ENCODE data around the gene EFNA5.

The EFNA5 gene

DNA sequence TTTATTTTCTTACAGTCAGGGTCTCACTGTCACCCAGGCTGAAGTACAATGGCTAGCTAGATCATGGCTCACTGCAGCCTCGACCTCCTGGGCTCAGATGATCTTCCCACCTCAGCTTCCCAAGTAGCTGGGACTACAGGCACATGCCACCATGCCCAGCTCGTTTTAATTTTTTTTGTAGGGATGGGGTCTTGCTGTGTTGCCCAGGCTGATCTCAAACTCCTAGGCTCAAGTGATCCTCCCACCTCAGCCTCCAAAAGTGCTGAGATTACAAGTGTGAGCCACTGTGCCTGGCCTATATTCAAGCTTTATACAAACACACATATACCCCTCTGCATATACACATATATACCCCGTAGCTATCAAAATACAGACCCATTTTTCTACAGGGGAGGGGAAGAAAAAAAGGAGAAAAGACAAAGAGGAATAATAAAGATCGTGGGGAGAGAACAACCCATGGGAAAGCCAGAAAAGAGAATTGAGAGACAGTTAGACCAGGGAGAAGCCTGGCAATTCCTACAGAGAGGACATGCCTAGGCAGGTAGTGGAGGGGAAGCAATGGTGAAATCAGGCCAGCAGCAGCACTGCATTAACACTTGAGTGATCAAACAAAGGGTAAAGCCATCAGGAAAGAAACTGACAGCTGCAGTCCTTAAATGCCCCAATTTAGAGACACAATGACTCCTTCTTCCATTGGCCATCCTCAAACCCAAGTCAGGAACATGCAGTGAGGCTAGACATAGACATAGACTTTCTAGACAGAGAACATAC is 102.7 kb downstream of the EFNA5 start:
- DNase-seq = no peak

DNA sequence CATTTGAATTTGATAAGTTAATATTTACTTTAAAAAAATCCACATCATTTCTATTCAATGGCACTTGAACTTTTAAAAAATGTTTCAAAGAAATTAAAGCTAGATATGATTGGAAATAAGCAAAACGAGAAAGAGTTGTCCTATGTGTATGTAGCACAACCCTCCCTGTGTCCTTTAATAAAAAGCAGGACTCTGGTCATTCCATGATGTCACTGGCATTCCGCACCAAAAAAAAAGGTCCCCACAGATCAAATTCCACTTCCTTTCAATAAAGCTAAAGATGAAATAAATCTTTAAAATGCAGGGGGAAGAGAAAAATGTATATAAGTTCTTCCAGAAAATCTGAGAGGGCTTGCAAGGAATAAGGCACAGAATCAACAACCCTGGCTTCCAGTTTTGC is 103.8 kb downstream of the EFNA5 start:
- DNase-seq = no peak

DNA sequence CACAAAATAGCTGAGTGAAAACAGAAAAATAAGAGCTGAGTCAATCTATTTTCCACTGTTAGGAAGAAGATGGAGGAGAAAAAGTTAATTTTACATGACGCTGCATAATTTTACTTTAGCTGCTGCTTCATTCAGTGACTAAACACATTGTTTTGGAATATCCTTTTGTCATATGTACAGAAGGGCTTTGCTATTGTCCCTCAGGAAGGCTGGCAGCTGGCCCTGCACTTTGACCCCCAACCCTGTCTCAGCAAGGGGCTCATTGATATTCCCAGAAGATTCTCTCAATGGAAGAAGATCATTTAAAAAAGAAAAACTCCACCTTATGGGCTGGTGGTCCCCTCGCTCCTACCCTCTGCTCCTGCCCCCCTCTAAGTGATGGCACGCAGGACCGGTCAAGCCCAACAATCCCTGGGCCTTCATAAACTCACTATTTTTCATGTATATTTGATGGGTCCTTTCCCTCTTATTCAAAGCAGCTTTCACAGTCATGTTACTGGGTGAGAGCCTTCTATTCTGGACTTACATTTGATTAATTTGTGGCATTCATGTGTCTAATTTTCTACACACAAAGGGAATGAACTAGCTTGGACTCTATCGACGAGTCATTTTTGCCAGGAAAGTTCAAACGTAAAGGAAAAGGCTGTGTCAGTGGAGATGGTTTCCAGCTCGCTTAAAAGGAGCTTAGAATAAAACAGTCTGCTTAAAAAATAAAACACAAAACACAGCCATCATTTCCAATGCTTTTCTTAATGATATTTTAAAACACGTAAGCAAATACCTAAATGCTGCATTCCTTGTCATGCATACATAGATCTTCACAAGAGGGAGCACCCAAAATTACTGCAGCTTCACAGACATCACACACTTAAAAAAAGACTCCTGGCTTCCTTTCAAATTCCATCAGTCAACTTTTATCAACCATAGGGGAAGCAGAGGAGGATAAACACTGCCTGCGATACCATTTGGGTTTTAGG is 104.7 kb downstream of the EFNA5 start:
- DNase-seq = no peak

DNA sequence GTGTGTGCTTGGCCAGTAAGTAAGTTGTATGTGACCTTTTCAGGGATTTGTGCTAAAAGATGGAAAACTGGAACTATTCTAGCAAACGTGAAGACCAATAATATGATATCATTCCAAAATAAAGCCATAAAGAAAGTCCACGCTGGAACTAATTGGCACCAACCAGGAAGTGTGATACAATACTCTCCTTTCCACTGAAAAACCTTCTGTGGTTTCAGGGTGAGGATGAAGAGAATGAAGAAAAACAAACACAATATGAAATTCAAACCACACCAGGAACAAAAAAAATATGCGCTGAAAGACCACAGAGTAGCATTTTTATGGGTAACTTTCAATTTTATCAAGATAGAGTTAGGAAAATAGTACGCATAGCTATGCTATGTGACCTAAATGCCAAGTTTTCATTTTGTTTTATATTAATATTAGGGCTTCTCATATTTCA is 105.8 kb downstream of the EFNA5 start:
- no peak for DNase-seq

DNA sequence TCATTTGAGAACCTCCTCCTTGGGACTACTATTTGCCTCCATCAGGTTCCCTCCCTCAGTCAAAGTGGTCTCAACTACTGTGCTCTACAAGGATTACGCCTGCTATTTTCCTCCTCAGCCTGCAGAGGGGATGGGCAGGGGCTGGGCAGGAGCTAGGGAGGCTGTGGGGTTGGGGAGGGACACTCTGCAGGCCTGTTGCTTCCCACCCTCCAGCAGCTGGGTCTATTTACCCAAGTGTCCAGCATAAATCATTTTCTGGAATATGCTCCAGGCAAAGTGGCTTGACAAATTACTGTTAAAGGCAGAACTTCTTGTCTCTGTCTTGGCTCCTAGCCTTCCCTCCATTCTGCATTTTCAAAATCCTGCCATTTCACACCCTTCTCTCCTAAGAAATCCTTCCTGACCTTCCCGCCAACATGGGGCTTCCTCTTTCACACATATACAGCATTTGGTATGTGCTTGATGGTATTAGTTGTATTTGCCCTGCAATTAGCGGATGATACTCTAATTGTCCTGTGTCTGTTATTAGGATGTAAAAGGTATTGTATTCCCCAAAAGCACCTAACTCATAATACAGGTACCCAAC is 106.7 kb downstream of the EFNA5 start:
- no peak for DNase-seq

DNA sequence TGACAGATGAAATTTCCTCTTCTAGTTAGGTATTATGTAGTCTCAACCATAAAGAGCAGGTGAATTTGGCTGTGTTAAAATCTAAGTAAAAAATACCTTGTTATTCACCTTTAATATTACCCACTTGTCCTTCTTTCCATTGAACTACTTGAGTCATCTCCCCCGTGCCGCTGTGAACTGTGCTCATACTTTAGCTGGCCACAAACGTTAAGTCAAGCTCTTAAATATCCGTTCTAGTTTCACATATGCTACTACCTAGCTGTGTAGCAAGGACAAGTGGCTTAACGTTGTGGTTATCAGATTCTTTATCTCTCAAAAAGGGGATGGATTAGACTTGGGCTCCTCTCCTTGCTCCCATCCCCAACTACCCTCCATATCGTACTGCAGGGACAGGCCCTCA is 110.4 kb downstream of the EFNA5 start:
- DNase-seq = no peak

DNA sequence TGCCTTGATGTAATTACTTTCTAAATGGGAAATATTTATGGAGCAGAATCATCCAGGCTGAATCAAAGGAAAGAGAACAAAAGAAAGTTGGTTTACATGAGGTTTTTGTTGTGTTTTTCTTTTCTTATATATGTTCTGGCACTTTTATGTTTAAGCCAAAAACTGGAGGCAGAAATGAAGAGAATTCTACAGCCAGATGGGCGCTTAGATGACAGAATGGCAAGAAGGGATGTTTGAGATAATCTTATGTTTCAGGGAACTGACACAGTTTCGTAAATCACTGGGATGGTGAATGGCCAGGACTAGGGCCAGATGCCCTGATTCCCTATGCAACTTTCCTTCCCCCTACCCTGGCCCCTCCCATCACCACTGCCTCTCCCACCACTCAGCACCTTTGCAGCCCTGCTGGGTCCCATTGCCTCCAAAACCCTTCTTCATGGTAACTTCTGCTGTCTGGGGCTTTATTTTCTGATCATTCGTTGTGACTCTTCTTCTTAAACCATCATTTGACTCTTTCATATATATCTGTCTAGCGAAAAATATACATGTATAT is 111.8 kb downstream of the EFNA5 start:
- no peak for DNase-seq

DNA sequence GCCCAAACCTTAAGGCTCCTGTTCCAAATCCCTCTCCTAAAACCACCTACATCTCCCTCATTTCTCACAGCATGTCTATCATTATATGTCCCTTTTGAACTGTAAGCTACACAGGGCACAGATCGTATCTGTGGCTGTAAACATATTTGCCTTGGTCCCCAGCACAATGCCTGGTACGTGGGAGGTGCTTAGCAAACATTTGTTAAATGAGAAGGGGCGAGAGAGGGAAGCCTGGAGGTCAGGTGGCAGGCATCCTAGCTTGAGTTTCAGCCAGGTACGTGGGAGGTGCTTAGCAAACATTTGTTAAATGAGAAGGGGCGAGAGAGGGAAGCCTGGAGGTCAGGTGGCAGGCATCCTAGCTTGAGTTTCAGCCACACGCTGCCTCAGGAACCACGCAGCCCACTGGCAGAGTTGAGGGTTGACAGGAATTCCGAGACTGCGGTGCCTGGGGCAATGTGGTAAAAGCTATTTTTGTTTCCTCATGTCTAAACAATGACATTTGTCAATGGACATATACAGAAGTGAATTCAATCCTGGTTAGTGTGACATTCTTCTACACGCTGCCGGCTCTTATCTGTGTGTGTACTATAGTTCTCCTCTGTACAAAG is 113.6 kb downstream of the EFNA5 start:
- DNase-seq = no peak

DNA sequence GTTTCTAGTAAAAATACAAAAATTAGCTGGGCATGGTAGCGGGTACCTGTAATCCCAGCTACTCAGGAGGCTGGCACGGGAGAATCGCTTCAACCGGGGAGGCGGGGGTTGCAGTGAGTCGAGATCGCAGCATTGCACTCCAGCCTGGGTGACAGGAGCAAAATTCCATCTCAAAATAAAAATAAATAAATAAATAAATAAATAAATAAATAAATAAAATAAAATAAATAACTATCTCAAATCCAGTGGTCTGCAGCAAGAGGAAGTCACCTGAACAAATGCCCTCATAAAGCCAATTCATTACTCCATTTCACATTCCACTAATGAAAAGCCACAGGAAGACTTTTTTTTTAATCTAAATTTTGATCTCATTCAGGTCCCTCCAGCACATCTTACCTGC is 114.2 kb downstream of the EFNA5 start:
- no peak for DNase-seq

DNA sequence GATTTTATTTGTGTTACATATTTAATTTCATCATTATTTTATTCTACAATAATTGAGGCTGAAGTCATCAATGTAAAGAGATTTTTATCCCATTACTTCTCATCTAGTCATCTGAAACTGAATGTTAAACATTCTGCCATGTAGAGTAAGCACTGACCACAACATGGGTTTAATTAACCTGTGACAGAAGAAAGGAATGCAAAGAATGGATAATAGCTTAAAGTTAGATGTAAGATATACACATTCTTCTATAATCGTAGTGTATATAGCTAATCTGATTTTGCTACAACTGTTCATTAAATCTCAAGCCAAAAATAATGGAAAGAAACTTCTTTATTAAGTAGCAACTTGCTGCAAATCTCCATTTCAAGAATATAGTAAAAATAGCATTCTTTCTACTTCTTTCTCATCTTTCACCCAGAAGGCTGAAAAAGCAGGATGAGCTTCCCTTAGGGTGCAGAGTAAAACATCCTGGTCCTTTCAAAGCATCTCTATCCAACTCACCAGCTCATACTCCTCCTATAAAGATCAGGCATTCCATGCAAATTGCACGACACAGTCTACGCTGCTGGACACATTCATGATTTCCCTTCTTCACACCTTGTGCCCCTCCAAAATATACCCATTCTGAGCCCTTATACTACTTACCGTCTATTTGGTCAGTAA is 115.2 kb downstream of the EFNA5 start:
- no peak for DNase-seq

DNA sequence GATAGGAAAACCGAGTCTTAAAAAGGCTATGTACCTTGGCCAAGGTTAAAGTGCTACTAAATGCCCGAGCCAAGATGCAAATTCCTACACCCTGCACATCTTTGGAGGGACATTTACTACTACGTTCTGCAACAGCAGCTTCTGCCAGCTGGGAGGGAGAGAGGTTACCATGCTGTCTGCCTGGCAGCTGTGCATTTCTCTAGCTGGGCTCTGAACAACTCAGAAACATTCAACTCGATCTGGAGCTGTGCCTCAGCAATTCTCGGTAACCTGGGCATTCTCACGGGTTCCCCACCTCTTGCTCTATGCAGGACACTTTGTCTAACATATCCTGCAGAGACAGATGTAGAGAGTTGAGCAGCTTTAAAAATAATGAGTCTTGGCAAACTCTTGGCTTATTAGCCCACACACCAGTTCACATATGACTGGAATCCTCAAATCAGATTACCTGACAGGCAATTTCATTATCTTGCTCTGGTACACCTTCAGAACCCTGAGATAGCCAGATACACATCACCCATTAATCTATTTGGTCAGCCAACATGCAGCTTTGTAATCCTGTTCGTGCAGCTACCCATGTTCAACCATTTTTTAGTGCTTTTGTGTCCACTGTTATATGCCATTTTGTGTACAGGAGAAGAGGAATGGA is 115.8 kb downstream of the EFNA5 start:
- DNase-seq = no peak

DNA sequence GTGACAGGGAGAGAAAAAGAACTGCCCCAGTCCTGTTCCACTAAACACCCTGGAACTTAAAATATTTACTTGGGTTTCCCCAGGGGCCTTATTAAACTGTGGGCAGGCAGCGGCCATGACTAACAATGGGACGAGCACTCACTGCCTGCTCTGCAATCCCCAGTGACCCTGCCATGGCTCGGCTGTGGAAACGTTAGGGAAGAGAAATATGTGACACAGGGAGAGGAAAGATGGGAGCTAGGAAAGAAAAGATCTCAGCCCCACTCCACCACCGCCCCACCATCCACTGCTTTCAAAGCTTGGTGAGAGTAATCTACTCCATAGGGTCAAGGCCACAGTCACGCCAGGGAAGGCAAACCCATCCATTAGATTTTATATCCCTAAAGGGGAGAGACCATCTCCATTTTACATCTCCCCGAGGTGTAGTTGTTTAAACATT is 117.6 kb downstream of the EFNA5 start:
- no peak for DNase-seq

DNA sequence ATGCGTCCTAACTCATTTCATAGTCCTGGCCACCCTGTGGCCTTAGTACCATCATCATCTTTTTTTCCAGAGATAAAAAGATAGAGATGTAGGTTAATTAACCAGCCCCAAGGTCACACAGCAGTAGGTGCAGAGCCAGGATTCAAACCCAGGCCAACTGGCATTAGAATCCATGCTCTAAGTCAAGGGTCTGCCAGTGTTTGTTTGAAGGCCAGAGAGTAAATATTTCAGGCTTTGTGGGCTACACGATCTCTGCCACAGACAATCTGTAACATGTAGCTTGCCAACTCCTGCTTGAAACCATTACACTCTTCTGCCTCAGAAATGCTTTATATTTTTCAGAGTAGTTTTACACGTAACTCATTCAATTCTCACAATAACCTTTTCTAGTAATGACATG is 119.6 kb downstream of the EFNA5 start:
- no peak for DNase-seq

DNA sequence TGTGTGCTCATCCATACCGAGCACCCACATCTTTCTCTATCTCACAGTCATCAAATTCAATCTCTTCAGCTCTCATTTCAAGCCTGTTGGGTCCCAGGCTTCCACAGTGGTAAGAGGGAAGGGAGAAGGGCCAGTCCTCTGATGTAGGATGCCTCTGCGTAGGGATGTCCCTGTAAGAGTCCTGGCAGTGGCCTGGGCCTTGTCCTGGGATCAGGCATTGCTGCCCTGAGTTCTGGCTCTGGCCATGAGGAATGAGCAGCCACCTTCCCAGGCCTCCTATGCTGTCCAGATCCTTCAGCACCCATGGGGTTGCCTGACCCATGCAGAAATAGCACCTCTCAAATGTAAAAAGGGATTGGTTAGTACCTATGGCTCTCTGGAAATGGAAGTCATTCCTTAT is 121.2 kb downstream of the EFNA5 start:
- DNase-seq = no peak

DNA sequence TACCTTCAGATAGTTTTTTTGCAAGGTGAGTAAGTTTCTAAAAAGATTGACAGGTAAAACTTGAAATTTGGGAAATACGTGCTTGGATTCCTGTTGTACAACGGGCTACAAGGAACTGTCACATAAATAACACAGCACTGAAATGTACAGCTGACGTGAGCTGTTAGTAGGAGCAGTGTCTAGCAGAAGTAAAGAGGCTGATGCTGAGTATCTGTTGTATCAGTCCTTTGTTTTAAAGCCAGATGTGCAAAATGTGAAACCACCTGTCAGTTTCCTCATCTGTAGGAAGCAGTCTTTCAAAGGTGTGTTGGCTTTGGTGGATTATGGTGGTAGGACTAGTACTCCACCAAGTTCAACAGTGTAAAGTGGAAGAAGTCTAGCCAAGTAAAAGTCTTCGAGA is 122.3 kb downstream of the EFNA5 start:
- no peak for DNase-seq

DNA sequence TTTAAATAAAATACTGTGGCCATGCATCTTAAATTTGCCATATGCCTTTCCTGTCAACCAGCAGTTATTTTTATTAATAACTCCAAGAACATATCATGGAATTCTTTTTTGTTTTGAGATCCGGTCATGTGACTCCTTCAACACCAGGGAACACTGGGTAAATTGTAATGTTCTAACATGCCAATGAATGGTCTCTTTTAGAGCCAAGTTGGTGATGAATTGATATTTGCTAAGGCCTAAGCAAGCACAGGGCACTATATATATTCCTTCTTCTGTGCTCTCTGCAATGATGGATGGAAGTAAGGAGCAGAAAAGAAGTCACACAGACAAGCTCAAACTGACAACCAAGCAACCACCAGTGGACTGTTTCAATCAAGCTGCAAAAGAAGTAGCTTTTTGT is 124.0 kb downstream of the EFNA5 start:
- no peak for DNase-seq

DNA sequence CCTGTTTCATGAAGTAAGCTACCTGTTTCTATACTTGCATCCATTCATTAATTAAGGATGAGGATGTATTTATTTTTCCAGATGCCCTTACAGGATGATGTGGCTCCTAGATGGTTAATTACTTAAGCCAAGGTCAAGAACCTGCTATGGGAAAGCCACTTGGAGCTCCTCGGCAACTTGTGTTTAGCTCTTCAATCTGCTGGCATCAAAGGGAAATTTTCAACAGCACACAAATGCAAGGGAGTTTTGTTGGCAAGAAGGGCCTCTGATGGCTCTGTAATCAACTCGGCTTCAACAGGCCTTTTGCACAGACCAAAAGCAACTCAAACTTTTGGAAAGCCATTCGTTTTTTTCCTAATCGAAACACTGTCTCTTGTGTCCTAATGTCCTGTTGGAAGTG is 125.3 kb downstream of the EFNA5 start:
- DNase-seq = no peak

DNA sequence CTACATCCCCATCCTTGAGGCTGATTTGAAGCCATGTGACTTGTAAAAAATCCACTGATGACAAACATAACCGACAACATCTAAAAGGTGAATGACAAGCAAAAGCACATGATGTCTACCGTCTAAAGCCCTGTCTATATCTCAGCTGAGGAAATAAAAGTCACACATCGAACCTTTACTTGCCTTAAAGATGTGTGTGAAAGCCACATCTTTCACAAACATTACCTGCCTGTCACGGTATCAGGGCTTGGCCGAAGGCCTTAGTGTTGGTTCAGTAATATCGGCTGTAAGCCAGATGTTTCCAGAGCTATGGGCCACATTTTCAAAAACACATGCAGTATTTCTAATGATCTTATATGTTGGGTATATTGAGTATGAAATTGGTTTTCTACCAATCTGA is 125.8 kb downstream of the EFNA5 start:
- no peak for DNase-seq

DNA sequence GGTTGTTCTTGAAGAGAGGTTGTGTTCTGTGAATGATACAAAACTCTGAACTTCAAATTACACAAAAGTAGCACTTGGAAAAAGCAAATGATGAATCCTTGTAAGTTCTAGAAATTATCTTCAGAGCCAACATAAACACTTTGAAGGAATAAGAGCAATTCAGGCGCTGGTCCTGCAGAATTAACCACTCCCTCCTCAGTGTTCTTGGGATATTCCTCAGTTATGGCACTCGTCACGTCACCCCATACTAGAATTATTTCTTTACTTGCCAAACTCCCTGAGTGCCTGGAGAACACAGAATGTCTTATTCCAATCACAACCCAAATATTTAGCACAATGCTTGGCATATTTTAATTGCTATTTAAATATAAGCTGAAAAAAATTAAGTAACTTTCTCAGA is 126.3 kb downstream of the EFNA5 start:
- DNase-seq = no peak

DNA sequence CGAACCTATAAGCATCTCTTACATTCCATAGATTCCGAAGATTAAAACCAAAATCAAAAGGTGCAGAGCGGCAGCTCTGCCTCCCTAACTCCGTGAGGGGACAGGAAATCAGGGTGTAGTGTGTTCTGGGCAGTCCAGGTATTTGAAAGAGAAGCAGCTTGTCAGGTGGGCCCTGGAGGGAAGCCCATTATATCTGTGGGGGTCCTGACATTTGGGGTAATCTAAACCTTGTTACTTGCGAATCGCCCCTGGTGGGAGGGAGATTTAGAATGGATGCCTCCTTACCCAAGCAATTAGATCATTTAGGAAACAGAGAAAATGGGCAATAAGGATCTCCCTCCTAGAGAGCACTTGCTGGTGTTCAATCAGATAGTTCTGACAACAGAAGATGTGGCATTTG is 126.9 kb downstream of the EFNA5 start:
- DNase-seq = no peak

DNA sequence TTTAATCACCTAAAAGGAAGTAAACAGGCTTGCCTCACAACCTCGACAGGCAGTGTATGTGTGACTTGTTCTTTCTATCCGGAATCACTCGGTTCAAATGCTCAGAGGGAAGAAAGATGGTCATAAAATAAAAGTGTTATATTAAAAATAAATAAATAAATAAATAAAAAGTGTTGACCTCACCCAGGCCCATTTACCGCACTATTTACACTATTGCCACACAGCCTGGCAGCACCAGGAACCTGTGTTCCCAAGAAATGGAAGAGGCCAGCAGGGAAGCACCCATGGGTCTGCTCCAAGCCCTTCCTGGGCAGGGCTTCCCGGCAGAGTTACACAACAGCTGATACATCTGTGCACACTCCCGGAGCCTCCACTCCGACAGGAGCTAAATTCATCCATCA is 127.9 kb downstream of the EFNA5 start:
- DNase-seq = no peak

DNA sequence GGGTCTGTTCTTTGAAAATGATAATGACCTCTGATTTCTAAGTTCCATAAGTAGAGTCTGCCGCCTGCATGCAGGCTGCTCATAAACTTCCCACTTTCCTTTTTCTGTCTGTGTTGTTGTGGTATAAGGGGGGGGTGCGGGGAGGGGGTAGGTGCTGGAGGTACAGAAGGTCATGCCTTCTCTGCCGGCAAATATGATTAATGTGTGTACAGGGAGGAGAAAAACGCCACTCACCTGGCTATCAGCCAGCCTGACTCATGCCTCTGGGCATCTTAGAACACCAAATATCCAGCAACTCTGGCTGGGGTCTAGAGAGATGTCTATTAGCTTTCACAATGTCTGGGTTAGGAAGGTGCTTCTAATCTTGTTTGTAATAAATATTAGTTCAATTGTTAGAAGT is 128.3 kb downstream of the EFNA5 start:
- DNase-seq = no peak
